Body of pancreas (tissue), 4 donors: ENCODE data around the gene DNAI1.

ENCODE experiments used
- CTCF ChIP-seq, 7 experiments: fragments of 450-650 bp in 4 of 7; fragments of 200-600 bp in 3 of 7; sonication (generic) in 3 of 7; IDR thresholded peaks; one replicate each; pipeline ENCODE4 v1.5.1; 2016 to 2019; ENCODE audit warnings: antibody characterized with exemption in 7 of 7
- POLR2A ChIP-seq, 3 donors: fragments of 450-650 bp; IDR thresholded peaks; one replicate each; pipeline ENCODE4 v1.6.1; 2016; ENCODE audit warnings: antibody characterized with exemption in 3 of 3, mild to moderate bottlenecking in 2 of 3

- TF ChIP-seq CTCF (IDR thresholded peaks at IDR 0.05) (no peak), POLR2A (IDR thresholded peaks at IDR 0.05) (no peak)
These were observed 90.8 kb downstream of the DNAI1 start for GRCh38 chr9:34549407-34549732.
